KBM-7 (cell line): ENCODE results near the gene RAB27B.

ENCODE experiments used
- DNase-seq: peaks from one replicate; pipeline ENCODE4 v3.0.0-alpha.2; 2015
- in situ Hi-C: fragments of 300-500 bp; cut with MboI; formaldehyde crosslinking; loops from 2 replicates; pipeline ENCODE4 v1.14.3; 2020; ENCODE audit warnings: low sequenced_read_pairs, low pct_unique_long_range_greater_than_20kb, mixed read lengths

RAB27B gene

GRCh38 chr18:54939361-54939917 lies 111.2 kb downstream of the RAB27B start:
- no peak for DNase-seq
- in situ Hi-C loops = no loop called here

GRCh38 chr18:54942144-54942543 lies 113.9 kb downstream of the RAB27B start:
- DNase-seq = no peak
- in situ Hi-C loops = no loop called here

- DNase-seq = no peak
Observed at GRCh38 chr18:54942569-54942968, 114.3 kb downstream of the RAB27B start.

More at GRCh38 chr18:54942569-54942968, 114.3 kb downstream of the RAB27B start:
- in situ Hi-C loops = no loop called here
